HG03135 (cell line): ENCODE measurements around the gene HOXB1.

Experiments used
- ATAC-seq: cut with Tn5 transposase; IDR thresholded peaks from one replicate; pipeline ENCODE4 v1.9.1; 2021; ENCODE audit warnings: mild to moderate bottlenecking, moderate library complexity; ENCODE audit not compliant: unreplicated experiment

The HOXB1 gene

GRCh38 chr17:48567646-48568354 is 37.0 kb upstream of the HOXB1 start:
- no peak for ATAC-seq

- no peak for ATAC-seq
Measured at GRCh38 chr17:48567209-48567608, 36.4 kb upstream of the HOXB1 start.

GRCh38 chr17:48566717-48567116 is 35.9 kb upstream of the HOXB1 start:
- no peak for ATAC-seq

DNA sequence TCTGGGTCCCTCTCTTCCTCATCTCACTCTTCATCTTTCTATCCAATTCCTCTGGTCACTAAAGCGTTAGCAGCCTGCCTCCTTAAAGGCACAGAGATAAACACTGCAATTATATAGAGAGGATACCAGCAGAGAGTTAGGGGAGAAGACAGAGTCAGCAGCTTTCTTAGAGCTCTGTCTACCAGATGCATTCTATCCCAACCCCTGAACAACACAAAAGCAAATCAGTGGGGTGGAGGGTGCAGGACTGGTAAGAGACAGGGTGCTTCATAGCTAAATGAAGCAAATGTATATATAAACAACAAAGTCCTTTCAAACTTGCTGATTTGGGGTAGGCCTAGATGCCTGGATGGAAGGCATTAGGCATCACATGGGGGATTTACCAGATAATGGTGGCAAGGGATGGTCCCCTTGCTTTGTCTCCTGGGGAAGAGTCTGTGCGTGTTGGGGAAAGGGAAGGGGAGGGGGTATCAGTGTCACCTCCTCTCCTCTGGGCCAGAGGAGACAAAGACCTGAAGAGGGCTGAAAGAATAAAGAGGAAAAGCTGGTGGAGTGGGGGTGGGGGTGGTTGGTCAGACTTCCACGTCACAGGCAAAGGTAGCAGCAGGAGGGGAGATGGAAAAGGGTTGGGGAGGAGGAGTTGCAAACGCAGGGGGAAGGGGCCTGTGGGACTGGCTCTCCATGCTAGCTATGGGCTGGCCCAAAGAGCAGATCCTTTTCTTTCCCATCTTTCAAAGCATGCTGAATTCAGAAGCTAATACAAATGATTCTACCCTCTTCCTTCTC is 35.3 kb upstream of the HOXB1 start:
- no peak for ATAC-seq

GRCh38 chr17:48565022-48565554 is 34.3 kb upstream of the HOXB1 start:
- no peak for ATAC-seq

- no peak for ATAC-seq
Measured at GRCh38 chr17:48564188-48565021, 33.6 kb upstream of the HOXB1 start.

- no peak for ATAC-seq
Measured at GRCh38 chr17:48563867-48564187, 33.0 kb upstream of the HOXB1 start.

DNA sequence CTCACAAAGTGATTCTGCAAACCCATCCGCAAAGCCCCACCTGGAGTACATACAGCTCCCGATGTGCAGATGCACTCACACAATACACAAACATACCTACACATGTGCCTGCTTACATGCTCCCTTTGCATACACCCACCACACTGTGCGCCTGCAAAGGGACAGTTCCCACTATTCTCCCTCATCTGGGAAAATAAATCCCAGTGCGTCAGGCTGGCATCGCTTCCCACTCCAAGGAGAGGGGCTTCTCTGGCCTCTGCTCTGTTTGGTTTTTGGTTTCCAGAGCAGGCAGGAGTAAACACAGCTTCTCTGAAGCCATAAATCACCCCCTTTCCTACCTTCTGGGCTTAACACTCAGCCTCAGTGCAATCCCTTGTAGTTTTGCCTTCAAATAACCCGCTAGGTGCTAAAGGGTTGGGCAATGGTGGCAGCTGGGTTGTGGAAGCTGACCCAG is 32.6 kb upstream of the HOXB1 start:
- no peak for ATAC-seq

GRCh38 chr17:48562934-48563333 is 32.1 kb upstream of the HOXB1 start:
- no peak for ATAC-seq

- ATAC-seq = no peak
Measured at GRCh38 chr17:48561884-48562810, 31.3 kb upstream of the HOXB1 start.

- no peak for ATAC-seq
Measured at GRCh38 chr17:48559840-48560817, 29.3 kb upstream of the HOXB1 start.

DNA sequence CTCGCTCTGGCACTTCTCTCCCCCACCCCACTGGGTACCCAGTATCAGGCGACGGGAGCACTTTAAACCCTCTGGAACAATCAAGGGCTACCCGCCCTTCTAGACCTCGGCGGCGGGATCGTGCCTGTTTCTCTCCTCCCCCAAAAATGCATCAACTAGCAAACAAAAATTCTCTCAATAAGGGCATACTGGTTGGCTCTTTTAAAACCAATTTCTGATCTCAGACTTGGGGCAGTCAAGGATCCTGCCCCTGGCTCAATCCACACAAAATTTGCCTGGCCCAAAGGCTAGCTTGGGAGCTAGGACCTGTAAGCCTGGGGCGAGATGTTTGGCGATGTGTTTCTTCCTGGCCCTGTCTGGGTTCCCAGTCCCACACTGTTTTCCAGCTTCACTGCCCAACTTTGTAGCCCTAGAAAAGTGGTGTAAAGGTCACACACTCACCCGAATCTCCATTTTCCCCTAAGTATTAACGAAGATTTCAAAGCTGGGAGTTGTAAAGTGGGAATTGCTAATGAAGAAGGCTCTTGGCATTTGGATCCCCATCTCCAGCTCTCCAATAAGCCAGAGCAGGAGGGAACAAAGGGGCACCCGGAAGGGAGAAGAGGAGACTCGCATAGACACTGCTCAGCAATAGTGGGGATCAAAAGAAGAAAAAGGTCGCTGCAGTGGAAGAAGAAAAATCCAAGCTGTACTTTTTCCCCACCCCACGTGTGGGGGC is 28.5 kb upstream of the HOXB1 start:
- ATAC-seq = no peak

- no peak for ATAC-seq
Measured at GRCh38 chr17:48558831-48559121, 28.0 kb upstream of the HOXB1 start.

DNA sequence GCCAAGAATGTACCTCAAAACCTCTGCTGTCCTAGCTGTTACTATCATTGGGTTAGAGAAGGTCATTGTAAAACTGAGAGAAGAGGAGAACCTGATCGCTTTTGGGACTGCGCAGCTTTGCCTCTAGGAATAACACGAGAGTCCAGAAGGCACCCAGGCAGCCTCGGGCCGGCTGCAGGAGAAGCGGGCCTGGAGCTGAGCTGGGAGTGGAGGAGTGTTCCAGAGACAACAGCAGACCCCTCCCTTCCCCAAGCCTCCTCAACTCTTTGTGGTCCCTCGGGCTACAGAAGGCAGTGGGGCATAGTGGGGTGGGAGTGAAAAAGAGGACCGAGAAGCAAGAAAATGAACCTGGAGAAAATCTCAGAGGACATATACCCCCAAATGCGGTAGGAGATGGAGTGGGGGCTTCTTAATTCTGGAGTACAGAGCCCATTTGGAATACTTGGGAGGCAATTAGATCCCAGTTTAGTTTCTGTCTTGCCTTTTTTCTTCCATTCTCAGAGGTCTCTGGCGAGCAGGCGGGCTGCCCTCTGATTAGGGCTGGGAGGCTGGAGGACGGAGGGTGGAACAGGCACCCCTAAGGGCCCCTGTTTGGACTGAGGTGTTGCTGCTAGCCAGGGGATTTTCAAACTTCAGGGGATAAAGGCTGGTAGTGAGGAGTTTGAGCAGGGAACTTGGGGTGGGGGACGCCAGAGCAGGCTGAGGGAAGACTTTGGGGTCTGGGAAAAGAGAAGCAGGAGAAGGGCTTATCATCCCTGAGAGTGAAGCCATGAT is 27.4 kb upstream of the HOXB1 start:
- no peak for ATAC-seq

- ATAC-seq = no peak
Measured at GRCh38 chr17:48556576-48557401, 26.0 kb upstream of the HOXB1 start.

GRCh38 chr17:48556229-48556575 is 25.4 kb upstream of the HOXB1 start:
- ATAC-seq = no peak
